HG03378 (cell line): ENCODE data around the gene CDKL1.
A peak's percentile ranks its signal among the peaks of the same experiment; 100 is the strongest.
"Not testable (repeated sequence)": the region's sequence is repeated elsewhere in the genome, so short reads cannot be mapped to it uniquely, and the experiment has no call there.

Source experiments
- ATAC-seq: cut with Tn5 transposase; IDR thresholded peaks from one replicate; pipeline ENCODE4 v1.9.1; 2021; ENCODE audit warnings: mild to moderate bottlenecking, moderate library complexity; ENCODE audit not compliant: unreplicated experiment

Gene CDKL1

GRCh38 chr14:50388256-50388931 is 8.3 kb downstream of the CDKL1 start:
- no peak for ATAC-seq

- no peak for ATAC-seq
These were observed 9.1 kb downstream of the CDKL1 start for GRCh38 chr14:50387548-50387947.

GRCh38 chr14:50383618-50384225 is 13.0 kb downstream of the CDKL1 start:
- ATAC-seq, result no peak

GRCh38 chr14:50381823-50382287 is 14.8 kb downstream of the CDKL1 start:
- ATAC-seq, result no peak

GRCh38 chr14:50381008-50381407 is 15.7 kb downstream of the CDKL1 start:
- ATAC-seq, result no peak

GRCh38 chr14:50380455-50380854 is 16.2 kb downstream of the CDKL1 start:
- ATAC-seq, result no peak

- ATAC-seq, result no peak
These were observed 17.1 kb downstream of the CDKL1 start for GRCh38 chr14:50379563-50379962.

GRCh38 chr14:50377550-50378085 is 19.1 kb downstream of the CDKL1 start:
- ATAC-seq, result no peak

- no peak for ATAC-seq
These were observed 20.9 kb downstream of the CDKL1 start for GRCh38 chr14:50375760-50376159.

- ATAC-seq, result no peak
These were observed 22.7 kb downstream of the CDKL1 start for GRCh38 chr14:50373959-50374358.

GRCh38 chr14:50371546-50371945 is 25.1 kb downstream of the CDKL1 start:
- ATAC-seq, result no peak

- no peak for ATAC-seq
These were observed 30.1 kb downstream of the CDKL1 start for GRCh38 chr14:50366589-50366988.

GRCh38 chr14:50366115-50366514 is 30.6 kb downstream of the CDKL1 start:
- ATAC-seq, result no peak

- not testable (repeated sequence) for ATAC-seq
These were observed 31.1 kb downstream of the CDKL1 start for GRCh38 chr14:50365572-50365971.

GRCh38 chr14:50364792-50365191 is 31.9 kb downstream of the CDKL1 start:
- ATAC-seq, result no peak

GRCh38 chr14:50363714-50364111 is 33.0 kb downstream of the CDKL1 start:
- ATAC-seq, result peak; percentile 94

- ATAC-seq, result peak; percentile 13
These were observed 33.6 kb downstream of the CDKL1 start for GRCh38 chr14:50362764-50363713.

GRCh38 chr14:50361473-50362403 is 34.9 kb downstream of the CDKL1 start:
- ATAC-seq, result not testable (repeated sequence)

- ATAC-seq, result no peak
These were observed 35.8 kb downstream of the CDKL1 start for GRCh38 chr14:50360851-50361250.

GRCh38 chr14:50360093-50360492 is 36.6 kb downstream of the CDKL1 start:
- no peak for ATAC-seq
